Liver (tissue), 9 donors: Measurements from ENCODE around the gene MAN1A2. TPM values are rescaled to one million over a fixed set of nuclear protein-coding genes. Genes with fewer than 3 reads are reported as not detected.

Experiments used
- DNase-seq: peaks from one replicate; pipeline ENCODE4 v3.0.0-alpha.2; 2017; ENCODE audit warnings: low spot score
- H3K27ac ChIP-seq, 2 donors: one replicate each; pipeline ENCODE4 v1.7.0; 2013; ENCODE audit warnings: inconsistent platforms in 2 of 2, low read length in 2 of 2, control low read depth in 1 of 2, low read depth in 1 of 2, mild to moderate bottlenecking in 1 of 2
- H3K27me3 ChIP-seq, 4 donors: one replicate each; pipeline versions ENCODE4 v1.6.1 to v1.7.0; 2013; ENCODE audit warnings: low read length in 3 of 4, inconsistent platforms in 1 of 4, mild to moderate bottlenecking in 1 of 4, moderate library complexity in 1 of 4; ENCODE audit not compliant: control insufficient read depth in 4 of 4, insufficient read depth in 4 of 4
- H3K36me3 ChIP-seq, 4 donors: one replicate each; pipeline versions ENCODE4 v1.6.1 to v1.7.0; 2013; ENCODE audit warnings: low read length in 3 of 4, mild to moderate bottlenecking in 3 of 4, low read depth in 1 of 4, moderate library complexity in 1 of 4; ENCODE audit not compliant: control insufficient read depth in 4 of 4, insufficient read depth in 3 of 4
- H3K4me1 ChIP-seq, 4 donors: one replicate each; pipeline versions ENCODE4 v1.6.1 to v1.7.0; 2013; ENCODE audit warnings: low read length in 3 of 4, mild to moderate bottlenecking in 3 of 4, moderate library complexity in 1 of 4; ENCODE audit not compliant: control insufficient read depth in 4 of 4, insufficient read depth in 4 of 4
- H3K4me3 ChIP-seq, 3 donors: one replicate each; pipeline versions ENCODE4 v1.6.1 to v1.7.0; 2013; ENCODE audit warnings: low read length in 3 of 3, control low read depth in 1 of 3, low read depth in 1 of 3, mild to moderate bottlenecking in 1 of 3
- H3K9ac ChIP-seq, 2 donors: one replicate each; pipeline ENCODE4 v1.7.0; 2013; ENCODE audit warnings: low read length in 2 of 2, mild to moderate bottlenecking in 2 of 2, moderate library complexity in 2 of 2, control low read depth in 1 of 2, low read depth in 1 of 2
- H3K9me3 ChIP-seq, 4 donors: one replicate each; pipeline versions ENCODE4 v1.6.1 to v1.7.0; 2013; ENCODE audit warnings: low read length in 3 of 4; ENCODE audit not compliant: control insufficient read depth in 4 of 4
- ATF3 ChIP-seq: IDR thresholded peaks from 2 replicates; pipeline ENCODE4 v1.6.1; 2016; ENCODE audit warnings: antibody characterized with exemption
- CTCF ChIP-seq: fragments of 150-350 bp; IDR thresholded peaks from 2 replicates; pipeline ENCODE4 v1.5.1; 2017; ENCODE audit warnings: improper control_type of control experiment, low read depth, low read length; ENCODE audit not compliant: missing input control
- EGR1 ChIP-seq, 2 donors: IDR thresholded peaks; 2 replicates each; pipeline ENCODE4 v1.6.1; 2016 to 2018; ENCODE audit warnings: antibody characterized with exemption in 2 of 2, low read depth in 2 of 2
- FOXA1 ChIP-seq: IDR thresholded peaks from 2 replicates; pipeline ENCODE4 v1.6.1; 2016; ENCODE audit warnings: antibody characterized with exemption
- FOXA2 ChIP-seq: IDR thresholded peaks from 2 replicates; pipeline ENCODE4 v1.6.1; 2016; ENCODE audit warnings: antibody characterized with exemption
- GABPA ChIP-seq, 2 donors: IDR thresholded peaks in 1 of 2; conservative IDR thresholded peaks in 1 of 2; 2 replicates each; pipeline ENCODE4 v1.6.1; 2016; ENCODE audit warnings: antibody characterized with exemption in 2 of 2, mild to moderate bottlenecking in 1 of 2, moderate library complexity in 1 of 2
- HNF4A ChIP-seq, 2 donors: conservative IDR thresholded peaks; 2 replicates each; pipeline ENCODE4 v1.6.1; 2016; ENCODE audit warnings: antibody characterized with exemption in 2 of 2, mild to moderate bottlenecking in 2 of 2
- HNF4G ChIP-seq: IDR thresholded peaks from 2 replicates; pipeline ENCODE4 v1.6.1; 2016; ENCODE audit warnings: antibody characterized with exemption
- JUND ChIP-seq, 2 donors: IDR thresholded peaks; 2 replicates each; pipeline ENCODE4 v1.6.1; 2016; ENCODE audit warnings: antibody characterized with exemption in 2 of 2
- MAX ChIP-seq: IDR thresholded peaks from 2 replicates; pipeline ENCODE4 v1.6.1; 2016; ENCODE audit warnings: antibody characterized with exemption
- NR2F2 ChIP-seq: IDR thresholded peaks from 2 replicates; pipeline ENCODE4 v1.6.1; 2016; ENCODE audit warnings: antibody characterized with exemption
- RAD21 ChIP-seq, 2 donors: IDR thresholded peaks; 2 replicates each; pipeline ENCODE4 v1.6.1; 2016; ENCODE audit warnings: antibody characterized with exemption in 2 of 2, mild to moderate bottlenecking in 2 of 2
- REST ChIP-seq: IDR thresholded peaks from 2 replicates; pipeline ENCODE4 v1.6.1; 2016; ENCODE audit warnings: antibody characterized with exemption, mild to moderate bottlenecking
- RXRA ChIP-seq, 2 donors: IDR thresholded peaks; 2 replicates each; pipeline ENCODE4 v1.6.1; 2017 to 2018; ENCODE audit warnings: antibody characterized with exemption in 2 of 2, mild to moderate bottlenecking in 1 of 2
- SP1 ChIP-seq: IDR thresholded peaks from 2 replicates; pipeline ENCODE4 v1.6.1; 2018; ENCODE audit warnings: antibody characterized with exemption, mild to moderate bottlenecking
- TAF1 ChIP-seq: conservative IDR thresholded peaks from 2 replicates; pipeline ENCODE4 v1.6.1; 2016; ENCODE audit warnings: antibody characterized with exemption, mild to moderate bottlenecking
- YY1 ChIP-seq: IDR thresholded peaks from 2 replicates; pipeline ENCODE4 v1.6.1; 2016; ENCODE audit warnings: antibody characterized with exemption, mild to moderate bottlenecking
- ZBTB33 ChIP-seq: IDR thresholded peaks from 2 replicates; pipeline ENCODE4 v1.6.1; 2016; ENCODE audit warnings: antibody characterized with exemption
- WGBS: extraction: QIAGEN DNeasy Blood & Tissue Kit; methylation state at CpG from one replicate; pipeline ENCODE4 v1.1.7; 2013; 5-methylcytosine and 5-hydroxymethylcytosine counted together
- polyA plus RNA-seq, 2 donors: library from polyadenylated mRNA; stranded (reverse) in 1 of 2; unstranded in 1 of 2; fragments of 200-250 nt in 1 of 2; fragments of >200 nt in 1 of 2; fragmentation: Nextera tagmentation in 1 of 2; extraction: Ambion mirVana in 1 of 2; gene quantifications; one replicate each; pipeline versions ENCODE4 v1.2.1 to v1.2.3, GENCODE V29; 2013 to 2015
- total RNA-seq, 2 donors: library from RNA; depleted of rRNA; stranded (reverse); fragments of >200 nt; gene quantifications; one replicate each; pipeline ENCODE4 v1.2.3, GENCODE V29; 2014
- donor health status: healthy.
- donor health status: healthy.
- donor health status: healthy.
- donor health status: healthy.
- donor health status: healthy.

Gene MAN1A2
- total and polyA plus RNA-seq, 4 donors = 10.9 to 58.7 (median 25.1) TPM

DNA sequence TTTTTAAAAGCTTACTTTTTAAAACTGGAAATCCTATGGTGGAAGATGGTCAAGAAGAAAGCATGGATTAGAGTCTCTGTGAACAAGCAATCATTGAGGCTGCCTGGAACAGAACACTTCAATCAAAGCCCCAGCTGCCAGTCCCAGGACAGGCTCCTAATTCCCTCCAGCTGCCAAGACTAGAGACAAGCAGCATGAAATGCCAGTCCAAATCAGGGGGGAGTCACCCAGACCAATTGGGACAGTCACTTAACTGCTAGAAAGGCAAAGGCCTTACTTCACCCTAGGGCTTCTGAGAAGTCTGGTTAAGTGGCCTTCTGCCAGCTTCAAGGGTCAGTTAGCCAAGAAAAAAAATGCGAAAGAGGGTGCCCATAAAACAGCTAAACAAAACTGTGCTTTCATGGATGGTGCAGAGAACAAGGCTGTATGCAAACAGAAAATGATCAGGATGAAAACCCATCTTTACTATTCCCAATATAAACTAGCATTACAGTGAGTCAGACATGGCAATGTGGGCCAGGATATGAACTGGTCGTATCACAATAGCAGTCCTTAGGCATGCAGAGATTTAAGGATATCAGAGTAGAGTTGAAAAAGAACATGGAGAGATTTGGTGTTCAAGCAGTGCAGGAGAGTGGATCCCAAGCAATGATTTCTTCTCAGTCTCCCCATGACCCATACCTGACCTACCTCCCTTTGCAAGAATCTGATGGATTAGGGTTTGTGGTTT, 31.0 kb upstream of the MAN1A2 start:
- TF ChIP-seq YY1 (no peak), REST (no peak), JUND (IDR thresholded peaks at IDR 0.05) (no peak), ATF3 (no peak), GABPA (IDR thresholded peaks at IDR 0.05 in 1 of 2, conservative IDR thresholded peaks at IDR 0.05 in 1 of 2) (no peak), ZBTB33 (no peak), SP1 (no peak), RAD21 (IDR thresholded peaks at IDR 0.05) (no peak), EGR1 (IDR thresholded peaks at IDR 0.05; ENCODE audit: low read depth in 2 of 2) (no peak), RXRA (IDR thresholded peaks at IDR 0.05) (no peak), FOXA2 (no peak), TAF1 (no peak), CTCF (no peak), FOXA1 (no peak), NR2F2 (no peak), MAX (no peak), HNF4A (conservative IDR thresholded peaks at IDR 0.05) (no peak), HNF4G (no peak)
- no peak overlapping the region for H3K27ac ChIP-seq
- H3K9ac ChIP-seq = no peak overlapping the region
- WGBS = 45% methylated on average over 2 of the region's 2 CpGs
- peaks cover 0 to 1% (median 0%) of the 10 kb centered on the region in 4 donors for H3K4me1 ChIP-seq
- H3K4me3 ChIP-seq = no peak overlapping the region
- DNase-seq = no peak
- H3K27me3 ChIP-seq = no peaks in the 10 kb centered on the region
- H3K9me3 ChIP-seq = no peaks in the 10 kb centered on the region
- H3K36me3 ChIP-seq = no peaks in the 10 kb centered on the region
